NT2/D1 (cell line): Measurements from ENCODE around the gene PPP1R13L.

Experiments used
- DNase-seq: peaks from one replicate; pipeline ENCODE4 v3.0.0-alpha.2; 2011; ENCODE audit warnings: low read depth, low spot score
- H3K27me3 ChIP-seq: 2 replicates; pipeline ENCODE4 v1.6.0; 2011; ENCODE audit warnings: mild to moderate bottlenecking; ENCODE audit not compliant: insufficient read length, insufficient read depth
- H3K36me3 ChIP-seq: 2 replicates; pipeline ENCODE4 v1.6.1; 2011; ENCODE audit warnings: mild to moderate bottlenecking, low read length, mixed read lengths; ENCODE audit not compliant: insufficient read depth, insufficient read length
- H3K4me1 ChIP-seq: 2 replicates; pipeline ENCODE4 v1.5.1; 2011; ENCODE audit not compliant: insufficient read depth, insufficient read length
- H3K4me3 ChIP-seq: 2 replicates; pipeline ENCODE4 v1.5.1; 2011; ENCODE audit warnings: low read depth; ENCODE audit not compliant: insufficient read length
- H3K9ac ChIP-seq: 2 replicates; pipeline ENCODE4 v1.6.0; 2011; ENCODE audit warnings: low read depth; ENCODE audit not compliant: insufficient read length
- H3K9me3 ChIP-seq: 2 replicates; pipeline ENCODE4 v1.5.1; 2011; ENCODE audit warnings: mild to moderate bottlenecking, low read length; ENCODE audit not compliant: insufficient read depth
- SUZ12 ChIP-seq: IDR thresholded peaks from 2 replicates; pipeline ENCODE4 v1.6.1; 2011; ENCODE audit not compliant: insufficient read length, insufficient read depth; ENCODE audit errors: extremely low read depth
- YY1 ChIP-seq: IDR thresholded peaks from 2 replicates; pipeline ENCODE4 v1.6.1; 2011; ENCODE audit not compliant: insufficient read length, insufficient read depth
- ZNF274 ChIP-seq: IDR thresholded peaks from 2 replicates; pipeline ENCODE4 v1.6.1; 2011; ENCODE audit warnings: mild to moderate bottlenecking, low read depth, low read length

The PPP1R13L gene

DNA sequence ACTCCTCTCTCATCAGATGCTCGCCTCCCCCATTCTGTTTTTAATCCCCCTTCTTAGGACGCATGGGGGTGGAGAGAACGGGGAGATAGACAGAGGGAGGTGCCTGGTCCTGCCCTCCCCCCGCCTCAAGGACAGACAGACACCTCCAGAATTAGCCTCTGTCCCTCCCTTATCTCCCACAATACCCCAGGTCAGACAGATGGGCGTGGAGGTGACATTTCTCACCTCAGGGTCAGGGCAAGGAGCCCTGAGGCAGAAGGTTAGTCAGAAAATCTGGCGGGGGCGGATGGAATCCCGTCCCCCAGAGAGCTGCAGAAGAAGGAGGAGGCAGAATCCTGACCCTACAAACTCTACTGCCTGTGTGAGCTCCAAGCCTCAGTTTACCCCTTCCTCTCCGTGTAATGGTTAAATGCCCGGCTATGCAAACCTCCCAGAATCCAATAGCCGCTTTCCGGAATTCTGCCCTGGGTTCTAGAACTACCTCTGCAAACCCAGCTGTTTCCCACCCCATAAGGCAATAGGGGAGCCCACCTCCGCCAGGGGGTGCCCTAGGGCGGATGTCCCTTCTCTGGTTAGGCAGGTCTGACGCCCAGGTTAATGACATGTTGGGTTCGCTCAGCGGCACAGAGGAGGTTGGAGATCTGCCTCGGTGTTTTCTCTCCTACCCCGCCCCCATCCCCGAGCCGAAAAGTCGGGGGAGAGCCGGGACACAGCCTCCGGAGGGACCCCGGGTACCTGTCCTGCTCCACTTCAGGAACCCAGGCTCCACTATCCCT lies 900 bp downstream of the PPP1R13L start:
- Histone ChIP-seq H3K9ac (peak overlapping the region; percentile 77), H3K4me3 (peak overlapping the region; percentile 99)
- DNase-seq = no peak

DNA sequence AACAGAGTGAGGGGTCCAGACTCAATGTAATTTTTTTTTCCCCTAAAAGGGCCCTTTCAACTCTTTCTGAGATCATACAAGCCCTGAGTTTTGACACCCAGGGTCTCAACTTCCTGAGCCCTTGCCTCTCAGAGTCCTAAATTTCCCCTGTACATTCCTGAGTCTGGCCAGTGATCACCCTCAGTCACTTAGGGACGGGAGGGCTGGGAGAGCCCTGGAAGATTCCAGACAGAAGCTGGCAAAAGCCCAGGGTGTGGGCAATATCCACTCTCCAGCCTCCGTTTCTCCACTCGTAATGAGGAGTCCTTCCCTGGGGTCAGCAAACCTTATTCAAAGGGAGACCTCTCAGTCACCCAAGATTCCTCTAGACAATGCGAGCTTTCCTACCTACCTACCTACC lies 1.6 kb downstream of the PPP1R13L start:
- Histone ChIP-seq H3K4me1 (peaks cover 6% of the 10 kb centered on the region), H3K4me3 (no peak overlapping the region), H3K9me3 (no peaks in the 10 kb centered on the region), H3K36me3 (peaks cover 15% of the 10 kb centered on the region), H3K27me3 (no peaks in the 10 kb centered on the region), H3K9ac (peak overlapping the region; percentile 58)
- TF ChIP-seq YY1 = no peak
- TF ChIP-seq SUZ12 = no peak
- TF ChIP-seq ZNF274 = no peak
- no peak for DNase-seq

More for the DNA sequence above, 900 bp downstream of the PPP1R13L start:
- Histone ChIP-seq H3K36me3 (peaks cover 22% of the 10 kb centered on the region), H3K9me3 (no peaks in the 10 kb centered on the region), H3K4me1 (peaks cover 7% of the 10 kb centered on the region), H3K27me3 (no peaks in the 10 kb centered on the region)
- TF ChIP-seq ZNF274 (no peak), SUZ12 (no peak), YY1 (no peak)

DNA sequence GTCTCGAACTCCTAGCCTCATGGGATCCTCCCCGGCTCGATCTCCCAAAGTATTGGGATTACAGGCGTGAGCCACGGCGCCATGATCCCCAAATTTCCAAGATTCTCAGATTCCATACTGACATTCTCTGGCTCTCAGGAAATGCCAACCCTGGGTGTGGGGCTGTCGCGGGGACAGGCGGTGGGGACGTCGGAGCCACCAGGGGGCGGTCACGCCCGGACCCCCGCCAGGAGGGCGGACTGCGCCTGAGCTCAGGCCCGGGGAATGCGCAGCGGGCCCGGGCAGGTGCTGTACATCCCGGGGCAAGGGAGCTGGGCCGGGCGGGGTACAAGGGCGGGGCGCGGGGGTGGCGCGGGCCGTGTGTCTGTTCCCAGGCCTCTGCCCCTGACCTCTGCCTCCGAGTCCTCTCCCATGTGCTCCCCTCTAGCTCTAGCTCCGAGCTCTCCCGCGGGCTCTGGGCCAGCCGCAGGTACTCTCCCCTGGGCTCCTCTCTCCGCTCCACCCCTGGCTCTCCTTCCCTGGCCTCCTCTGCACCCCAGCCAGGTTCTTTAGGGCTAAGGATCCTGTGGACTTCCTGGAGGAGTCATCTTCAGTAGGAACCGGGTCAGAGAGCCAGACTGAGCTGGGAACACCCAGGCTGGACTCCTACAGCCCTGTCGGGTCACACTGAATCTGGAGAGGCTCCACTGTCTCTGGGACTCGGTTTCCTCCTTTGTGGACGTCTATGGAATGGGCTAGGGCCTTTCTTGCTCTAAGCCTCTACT lies 2.4 kb downstream of the PPP1R13L start:
- peak overlapping the region; percentile 33 for H3K9ac ChIP-seq
- H3K4me3 ChIP-seq = peak overlapping the region; percentile 26
- H3K9me3 ChIP-seq = no peaks in the 10 kb centered on the region
- no peak for DNase-seq
- no peaks in the 10 kb centered on the region for H3K27me3 ChIP-seq
- peaks cover 15% of the 10 kb centered on the region for H3K36me3 ChIP-seq
- no peak for TF ChIP-seq SUZ12
- no peak for TF ChIP-seq YY1
- TF ChIP-seq ZNF274 = no peak
- peaks cover 4% of the 10 kb centered on the region for H3K4me1 ChIP-seq

DNA sequence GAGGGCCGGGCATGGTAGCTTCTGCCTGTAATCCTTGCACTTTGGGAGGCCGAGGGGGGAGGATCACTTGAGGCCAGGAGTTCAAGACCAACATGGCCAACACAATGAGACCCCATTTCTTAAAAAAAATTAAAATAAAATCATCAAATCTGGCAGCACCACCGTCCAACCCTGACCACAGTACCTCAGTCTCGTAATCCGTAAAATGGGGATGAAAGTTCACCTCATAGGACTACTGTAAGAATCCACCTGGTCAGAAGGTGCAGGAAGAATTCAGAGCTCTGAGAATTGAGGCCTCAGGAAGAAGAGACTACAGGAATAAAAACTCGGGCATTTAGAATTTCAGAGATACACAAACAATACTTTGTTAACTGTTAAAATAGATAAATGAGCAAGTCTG lies 3.1 kb downstream of the PPP1R13L start:
- Histone ChIP-seq H3K4me1 (peaks cover 4% of the 10 kb centered on the region), H3K9me3 (no peaks in the 10 kb centered on the region), H3K36me3 (peaks cover 15% of the 10 kb centered on the region), H3K4me3 (no peak overlapping the region), H3K27me3 (no peaks in the 10 kb centered on the region), H3K9ac (peak overlapping the region; percentile 12)
- TF ChIP-seq SUZ12 = no peak
- TF ChIP-seq ZNF274 = no peak
- no peak for TF ChIP-seq YY1
- DNase-seq = no peak

DNA sequence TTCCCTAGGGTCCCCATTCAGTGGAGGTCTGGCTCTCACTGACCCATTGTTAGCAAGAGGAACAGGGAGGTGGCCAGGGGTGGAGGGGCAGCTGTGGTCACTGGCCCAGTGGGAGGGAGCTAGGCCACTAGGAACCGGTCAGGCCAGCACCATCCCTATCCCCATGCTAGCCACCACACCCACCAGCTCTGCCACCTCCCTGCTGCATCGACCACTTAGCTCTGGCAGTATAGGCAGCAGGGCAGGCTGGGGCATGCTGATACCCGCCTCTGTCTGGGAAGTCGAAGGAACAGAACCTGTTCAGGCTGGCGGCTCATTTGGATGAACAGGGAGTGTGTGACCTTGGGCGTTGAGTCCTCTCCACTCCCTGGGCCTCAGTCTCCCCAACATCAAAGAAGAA lies 4.7 kb downstream of the PPP1R13L start:
- H3K4me3 ChIP-seq = no peak overlapping the region
- TF ChIP-seq ZNF274 = no peak
- H3K36me3 ChIP-seq = peaks cover 18% of the 10 kb centered on the region
- peaks cover 8% of the 10 kb centered on the region for H3K4me1 ChIP-seq
- H3K9me3 ChIP-seq = no peaks in the 10 kb centered on the region
- no peaks in the 10 kb centered on the region for H3K27me3 ChIP-seq
- no peak overlapping the region for H3K9ac ChIP-seq
- DNase-seq = no peak

DNA sequence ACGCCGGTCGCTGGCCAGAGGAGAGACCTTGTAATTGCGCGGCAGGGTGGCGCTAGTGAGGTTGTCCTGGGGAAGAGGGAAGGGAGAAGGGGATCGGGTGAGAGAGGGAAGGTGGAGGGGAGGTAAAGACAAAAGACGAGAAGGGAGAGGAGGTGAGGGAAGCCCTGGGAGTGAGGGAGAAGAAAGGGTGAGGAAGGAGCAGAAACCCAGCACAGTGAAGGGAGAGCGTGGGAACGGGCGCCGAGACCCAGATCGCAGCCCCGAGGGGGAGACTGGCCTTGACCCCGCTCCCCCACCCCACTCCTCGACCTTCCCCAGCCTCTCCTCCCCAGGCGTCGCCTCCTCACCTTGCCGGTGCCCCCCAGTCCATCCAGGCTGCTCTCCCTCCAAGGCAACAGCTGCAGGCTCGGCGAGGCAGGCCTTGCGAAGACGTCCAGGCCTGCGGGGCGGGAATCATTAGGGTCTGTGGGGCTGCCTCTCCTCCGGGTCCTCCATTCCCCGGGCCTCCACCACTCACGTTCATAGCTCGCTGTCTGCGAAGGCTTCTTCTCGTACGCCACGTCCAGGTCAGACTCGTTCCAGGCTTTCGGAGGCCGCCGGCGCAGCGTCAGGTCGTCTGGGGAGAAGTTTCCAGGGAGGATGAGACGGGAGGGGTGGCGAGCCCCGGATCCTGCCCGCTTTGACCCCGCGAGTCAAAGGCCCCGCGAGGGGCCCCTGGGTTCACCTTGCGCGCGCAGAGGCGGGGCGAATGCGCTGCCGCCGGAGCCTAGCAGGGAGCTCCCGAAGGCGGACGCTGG lies 8.8 kb downstream of the PPP1R13L start:
- H3K9me3 ChIP-seq = no peaks in the 10 kb centered on the region
- no peak for TF ChIP-seq YY1
- no peak for TF ChIP-seq ZNF274
- TF ChIP-seq SUZ12 = no peak
- no peaks in the 10 kb centered on the region for H3K27me3 ChIP-seq
- H3K9ac ChIP-seq = peak overlapping the region; percentile 10
- no peak for DNase-seq
- no peak overlapping the region for H3K4me3 ChIP-seq
- peaks cover 38% of the 10 kb centered on the region for H3K36me3 ChIP-seq
- peaks cover 11% of the 10 kb centered on the region for H3K4me1 ChIP-seq
